Measurements from ENCODE around the gene CNN3.

GRCh38 chr1:94887603-94888171, 39.2 kb downstream of the CNN3 start:
- no peak for TF ChIP-seq CTCF (IDR thresholded peaks at IDR 0.05)
- no peak for TF ChIP-seq NR3C1 (IDR thresholded peaks at IDR 0.05)
- TF ChIP-seq, protein P1, sequence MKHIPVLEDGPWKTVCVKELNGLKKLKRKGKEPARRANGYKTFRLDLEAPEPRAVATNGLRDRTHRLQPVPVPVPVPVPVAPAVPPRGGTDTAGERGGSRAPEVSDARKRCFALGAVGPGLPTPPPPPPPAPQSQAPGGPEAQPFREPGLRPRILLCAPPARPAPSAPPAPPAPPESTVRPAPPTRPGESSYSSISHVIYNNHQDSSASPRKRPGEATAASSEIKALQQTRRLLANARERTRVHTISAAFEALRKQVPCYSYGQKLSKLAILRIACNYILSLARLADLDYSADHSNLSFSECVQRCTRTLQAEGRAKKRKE (CRISPR knock-in tag; IDR thresholded peaks at IDR 0.05; ENCODE audit: low read depth): no peak
- no peak for TF ChIP-seq CHD2 (IDR thresholded peaks at IDR 0.05; ENCODE audit: low read length, partially characterized antibody)
- no peak for TF ChIP-seq POLR2A (IDR thresholded peaks at IDR 0.05; ENCODE audit: low read length)
- TF ChIP-seq, protein P2, sequence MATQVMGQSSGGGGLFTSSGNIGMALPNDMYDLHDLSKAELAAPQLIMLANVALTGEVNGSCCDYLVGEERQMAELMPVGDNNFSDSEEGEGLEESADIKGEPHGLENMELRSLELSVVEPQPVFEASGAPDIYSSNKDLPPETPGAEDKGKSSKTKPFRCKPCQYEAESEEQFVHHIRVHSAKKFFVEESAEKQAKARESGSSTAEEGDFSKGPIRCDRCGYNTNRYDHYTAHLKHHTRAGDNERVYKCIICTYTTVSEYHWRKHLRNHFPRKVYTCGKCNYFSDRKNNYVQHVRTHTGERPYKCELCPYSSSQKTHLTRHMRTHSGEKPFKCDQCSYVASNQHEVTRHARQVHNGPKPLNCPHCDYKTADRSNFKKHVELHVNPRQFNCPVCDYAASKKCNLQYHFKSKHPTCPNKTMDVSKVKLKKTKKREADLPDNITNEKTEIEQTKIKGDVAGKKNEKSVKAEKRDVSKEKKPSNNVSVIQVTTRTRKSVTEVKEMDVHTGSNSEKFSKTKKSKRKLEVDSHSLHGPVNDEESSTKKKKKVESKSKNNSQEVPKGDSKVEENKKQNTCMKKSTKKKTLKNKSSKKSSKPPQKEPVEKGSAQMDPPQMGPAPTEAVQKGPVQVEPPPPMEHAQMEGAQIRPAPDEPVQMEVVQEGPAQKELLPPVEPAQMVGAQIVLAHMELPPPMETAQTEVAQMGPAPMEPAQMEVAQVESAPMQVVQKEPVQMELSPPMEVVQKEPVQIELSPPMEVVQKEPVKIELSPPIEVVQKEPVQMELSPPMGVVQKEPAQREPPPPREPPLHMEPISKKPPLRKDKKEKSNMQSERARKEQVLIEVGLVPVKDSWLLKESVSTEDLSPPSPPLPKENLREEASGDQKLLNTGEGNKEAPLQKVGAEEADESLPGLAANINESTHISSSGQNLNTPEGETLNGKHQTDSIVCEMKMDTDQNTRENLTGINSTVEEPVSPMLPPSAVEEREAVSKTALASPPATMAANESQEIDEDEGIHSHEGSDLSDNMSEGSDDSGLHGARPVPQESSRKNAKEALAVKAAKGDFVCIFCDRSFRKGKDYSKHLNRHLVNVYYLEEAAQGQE (IDR thresholded peaks at IDR 0.05): no peak

All from A549 (cell line).